ENCODE data around the gene SLC31A2. TPM values are rescaled to one million over a fixed set of nuclear protein-coding genes. Genes with fewer than 3 reads are reported as not detected.

SLC31A2 gene
- total and polyA plus RNA-seq, 10 donors = 7.7 to 97.3 (median 43.2) TPM

GRCh38 chr9:113179839-113180238, 29.0 kb downstream of the SLC31A2 start:
- Histone ChIP-seq H3K9me3 (no peaks in the 10 kb centered on the region), H3K4me3 (no peak overlapping the region), H3K4me1 (no peaks in the 10 kb centered on the region), H3K36me3 (peaks cover 19 to 100% (median 94%) of the 10 kb centered on the region in 6 donors), H3K27ac (no peak overlapping the region), H3K27me3 (replicated peaks in 1 of 7) (no peaks in the 10 kb centered on the region)
- 0 to 100% (median 96%) methylated on average over 1 of the region's 1 CpG for WGBS, 5 donors
- TF ChIP-seq POLR2A (IDR thresholded peaks at IDR 0.05) (no peak), POLR2AphosphoS5 (IDR thresholded peaks at IDR 0.05) (no peak), CTCF (IDR thresholded peaks at IDR 0.05 in 8 of 11, conservative IDR thresholded peaks at IDR 0.05 in 3 of 11) (no peak)
- DNase-seq = no peak
- intact Hi-C loops (cut with DNase I; ENCODE audit: low total_unique reads) = no loop called here

GRCh38 chr9:113181165-113181564, 30.4 kb downstream of the SLC31A2 start:
- H3K4me3 ChIP-seq = no peak overlapping the region
- H3K4me1 ChIP-seq = peaks cover 0 to 12% (median 0%) of the 10 kb centered on the region in 6 donors
- no peaks in the 10 kb centered on the region for H3K27me3 ChIP-seq (replicated peaks in 1 of 7)
- H3K9me3 ChIP-seq = no peaks in the 10 kb centered on the region
- H3K36me3 ChIP-seq = peaks cover 15 to 100% (median 96%) of the 10 kb centered on the region in 6 donors
- DNase-seq = no peak
- no peak overlapping the region for H3K27ac ChIP-seq
- intact Hi-C loops (cut with DNase I; ENCODE audit: low total_unique reads) = no loop called here
- TF ChIP-seq POLR2AphosphoS5 (IDR thresholded peaks at IDR 0.05) (no peak), CTCF (IDR thresholded peaks at IDR 0.05 in 8 of 11, conservative IDR thresholded peaks at IDR 0.05 in 3 of 11) (no peak), POLR2A (IDR thresholded peaks at IDR 0.05) (no peak)

- H3K9me3 ChIP-seq = no peaks in the 10 kb centered on the region
- 92 to 100% (median 96%) methylated on average over 2 of the region's 2 CpGs for WGBS, 5 donors
- H3K27ac ChIP-seq = no peak overlapping the region
- H3K36me3 ChIP-seq = peaks cover 10 to 100% (median 95%) of the 10 kb centered on the region in 6 donors
- peaks cover 0 to 38% (median 8%) of the 10 kb centered on the region in 6 donors for H3K4me1 ChIP-seq
- H3K27me3 ChIP-seq (replicated peaks in 1 of 7) = no peaks in the 10 kb centered on the region
- no peak for DNase-seq
- intact Hi-C loops (cut with DNase I; ENCODE audit: low total_unique reads) = no loop called here
- TF ChIP-seq CTCF (IDR thresholded peaks at IDR 0.05 in 8 of 11, conservative IDR thresholded peaks at IDR 0.05 in 3 of 11) = no peak
- TF ChIP-seq POLR2AphosphoS5 (IDR thresholded peaks at IDR 0.05) = no peak
- TF ChIP-seq POLR2A (IDR thresholded peaks at IDR 0.05) = no peak
- H3K4me3 ChIP-seq = no peak overlapping the region
Measured at GRCh38 chr9:113183956-113184488, 33.2 kb downstream of the SLC31A2 start.

- 91 to 97% (median 93%) methylated on average over 2 of the region's 2 CpGs for WGBS, 5 donors
- Histone ChIP-seq H3K9me3 (no peaks in the 10 kb centered on the region), H3K36me3 (peaks cover 10 to 99% (median 91%) of the 10 kb centered on the region in 6 donors), H3K4me3 (no peak overlapping the region), H3K27ac (no peak overlapping the region), H3K4me1 (peaks cover 0 to 44% (median 9%) of the 10 kb centered on the region in 6 donors), H3K27me3 (replicated peaks in 1 of 7) (no peaks in the 10 kb centered on the region)
- TF ChIP-seq POLR2A (IDR thresholded peaks at IDR 0.05) (no peak), POLR2AphosphoS5 (IDR thresholded peaks at IDR 0.05) (no peak), CTCF (IDR thresholded peaks at IDR 0.05 in 8 of 11, conservative IDR thresholded peaks at IDR 0.05 in 3 of 11) (no peak)
- intact Hi-C loops (cut with DNase I; ENCODE audit: low total_unique reads) = no loop called here
- no peak for DNase-seq
Measured at GRCh38 chr9:113184539-113184938, 33.7 kb downstream of the SLC31A2 start.
